GM18951 (cell line): ENCODE results near the gene SAMM50.

Experiments used
- POLR2A ChIP-seq: IDR thresholded peaks from 4 replicates; pipeline ENCODE4 v1.6.1; 2011; ENCODE audit warnings: mild to moderate bottlenecking; ENCODE audit not compliant: insufficient read length, insufficient read depth; ENCODE audit errors: extremely low read depth
- in situ Hi-C: fragments of 300-500 bp; cut with MboI; formaldehyde crosslinking; loops from one replicate; pipeline ENCODE4 v1.12.0; 2022; ENCODE audit warnings: low sequenced_read_pairs, mixed read lengths, inconsistent platforms; ENCODE audit not compliant: unreplicated experiment

SAMM50 gene

GRCh38 chr22:44026630-44027511 lies 71.6 kb downstream of the SAMM50 start:
- in situ Hi-C loops, result no loop called here
- peak; percentile 70 for TF ChIP-seq POLR2A

- no peak for TF ChIP-seq POLR2A
- in situ Hi-C loops, result no loop called here
Measured at GRCh38 chr22:44028091-44028490, 72.8 kb downstream of the SAMM50 start.

GRCh38 chr22:44029069-44029468 lies 73.8 kb downstream of the SAMM50 start:
- in situ Hi-C loops, result no loop called here
- no peak for TF ChIP-seq POLR2A

- in situ Hi-C loops, result no loop called here
- TF ChIP-seq POLR2A, result no peak
Measured at GRCh38 chr22:44030051-44030701, 74.9 kb downstream of the SAMM50 start.

- in situ Hi-C loops, result no loop called here
- TF ChIP-seq POLR2A, result no peak
Measured at GRCh38 chr22:44030702-44031082, 75.5 kb downstream of the SAMM50 start.

GRCh38 chr22:44031158-44031952 lies 76.1 kb downstream of the SAMM50 start:
- in situ Hi-C loops, result no loop called here
- TF ChIP-seq POLR2A, result no peak

- TF ChIP-seq POLR2A, result no peak
- in situ Hi-C loops, result no loop called here
Measured at GRCh38 chr22:44032126-44032730, 77.0 kb downstream of the SAMM50 start.

- in situ Hi-C loops, result no loop called here
- TF ChIP-seq POLR2A, result no peak
Measured at GRCh38 chr22:44033287-44033686, 78.0 kb downstream of the SAMM50 start.

GRCh38 chr22:44033694-44034093 lies 78.5 kb downstream of the SAMM50 start:
- no peak for TF ChIP-seq POLR2A
- in situ Hi-C loops, result no loop called here

- no peak for TF ChIP-seq POLR2A
- in situ Hi-C loops, result no loop called here
Measured at GRCh38 chr22:44037519-44038375, 82.5 kb downstream of the SAMM50 start.

GRCh38 chr22:44039566-44040171 lies 84.4 kb downstream of the SAMM50 start:
- TF ChIP-seq POLR2A, result no peak
- in situ Hi-C loops, result no loop called here
